Measurements from ENCODE around the gene ZXDC.

Gene ZXDC

GRCh38 chr3:126389112-126389793, 86.4 kb downstream of the ZXDC start:
- peak; percentile 22 to 70 (median 38) for DNase-seq

Data from NCI-H1417 (cell line).